SHP77 (cell line): ENCODE data around the gene TMTC2.
A peak's percentile ranks its signal among the peaks of the same experiment; 100 is the strongest.

ENCODE experiments used
- DNase-seq, 2 experiments: peaks; one replicate each; lab custom pipeline; 2025; lab: John Stamatoyannopoulos, UW

Gene TMTC2

GRCh38 chr12:82954064-82954463 lies 267.4 kb downstream of the TMTC2 start:
- no peak for DNase-seq

GRCh38 chr12:82954572-82954971 lies 267.9 kb downstream of the TMTC2 start:
- no peak for DNase-seq

- DNase-seq, result no peak
Measured at GRCh38 chr12:82955043-82955442, 268.3 kb downstream of the TMTC2 start.

- no peak for DNase-seq
Measured at GRCh38 chr12:82958966-82959365, 272.3 kb downstream of the TMTC2 start.

- no peak for DNase-seq
Measured at GRCh38 chr12:82959821-82960220, 273.1 kb downstream of the TMTC2 start.

GRCh38 chr12:82961835-82962234 lies 275.1 kb downstream of the TMTC2 start:
- DNase-seq, result no peak

- no peak for DNase-seq
Measured at GRCh38 chr12:82963956-82964355, 277.2 kb downstream of the TMTC2 start.

- no peak for DNase-seq
Measured at GRCh38 chr12:82964446-82964845, 277.7 kb downstream of the TMTC2 start.

GRCh38 chr12:82966001-82966559 lies 279.4 kb downstream of the TMTC2 start:
- DNase-seq, result no peak

- no peak for DNase-seq
Measured at GRCh38 chr12:82968631-82969367, 282.1 kb downstream of the TMTC2 start.

GRCh38 chr12:82970614-82971013 lies 283.9 kb downstream of the TMTC2 start:
- DNase-seq, result no peak

GRCh38 chr12:82971584-82971983 lies 284.9 kb downstream of the TMTC2 start:
- no peak for DNase-seq

- no peak for DNase-seq
Measured at GRCh38 chr12:82972624-82973023, 285.9 kb downstream of the TMTC2 start.

GRCh38 chr12:82973592-82973991 lies 286.9 kb downstream of the TMTC2 start:
- DNase-seq, result no peak

- DNase-seq, result no peak
Measured at GRCh38 chr12:82981150-82981549, 294.4 kb downstream of the TMTC2 start.

- DNase-seq, result no peak
Measured at GRCh38 chr12:82994117-82994516, 307.4 kb downstream of the TMTC2 start.

GRCh38 chr12:82996168-82996812 lies 309.6 kb downstream of the TMTC2 start:
- peak; percentile 6 to 7 for DNase-seq

- no peak for DNase-seq
Measured at GRCh38 chr12:82998509-82998908, 311.8 kb downstream of the TMTC2 start.

GRCh38 chr12:83003026-83003425 lies 316.3 kb downstream of the TMTC2 start:
- no peak for DNase-seq

GRCh38 chr12:83005534-83006197 lies 319.0 kb downstream of the TMTC2 start:
- no peak for DNase-seq

- no peak for DNase-seq
Measured at GRCh38 chr12:83008703-83009102, 322.0 kb downstream of the TMTC2 start.

GRCh38 chr12:83010169-83010804 lies 323.6 kb downstream of the TMTC2 start:
- DNase-seq, result no peak
